K562 (cell line): ENCODE results near the gene SLBP.

Source experiments
- CTCF ChIP-seq, 3 experiments: IDR thresholded peaks in 2 of 3; conservative IDR thresholded peaks in 1 of 3; 2 replicates each; pipeline ENCODE4 v1.5.1; 2011 to 2012; ENCODE audit warnings: low read length in 3 of 3, mild to moderate bottlenecking in 3 of 3, control low read depth in 2 of 3, improper control_type of control experiment in 1 of 3, inconsistent platforms in 1 of 3, low read depth in 1 of 3, mixed read lengths in 1 of 3, moderate library complexity in 1 of 3; ENCODE audit not compliant: insufficient read depth in 2 of 3
- FOXP1 ChIP-seq: sonication (generic); formaldehyde crosslinking; IDR thresholded peaks from 2 replicates; pipeline ENCODE4 v1.8.0; 2022; ENCODE audit warnings: mild to moderate bottlenecking, missing genetic modification reagents
- GATAD2A ChIP-seq: fragments of 450-650 bp; IDR thresholded peaks from 2 replicates; pipeline ENCODE4 v1.6.1; 2017
- PCBP1 ChIP-seq: fragments of 200-400 bp; formaldehyde crosslinking; IDR thresholded peaks from 2 replicates; pipeline ENCODE4 v1.6.1; 2018; ENCODE audit warnings: mild to moderate bottlenecking, low read depth, low read length; ENCODE audit not compliant: poor library complexity, severe bottlenecking
- POLR2H ChIP-seq: IDR thresholded peaks from 2 replicates; pipeline ENCODE4 v1.6.1; 2016; ENCODE audit warnings: missing genetic modification characterization, low read depth, mild to moderate bottlenecking, control low read depth, missing compliant biosample characterization, moderate library complexity
- PURB ChIP-seq: sonication (generic); formaldehyde crosslinking; IDR thresholded peaks from 2 replicates; pipeline ENCODE4 v1.9.0; 2021; ENCODE audit warnings: low read depth, mild to moderate bottlenecking, missing genetic modification reagents
- REST ChIP-seq, 2 experiments: fragments of 450-650 bp; formaldehyde crosslinking in 1 of 2; IDR thresholded peaks; 2 replicates each; pipeline versions ENCODE4 v1.4.0 to v1.6.1; 2014 to 2020; ENCODE audit warnings: mild to moderate bottlenecking in 2 of 2, borderline replicate concordance in 1 of 2, low read depth in 1 of 2
- ZNF12 ChIP-seq: sonication (generic); formaldehyde crosslinking; IDR thresholded peaks from 2 replicates; pipeline ENCODE4 v1.4.0; 2020; ENCODE audit warnings: mild to moderate bottlenecking, missing genetic modification reagents
- TF ChIP-seq, protein P1 (sequence below): sonication (generic); formaldehyde crosslinking; IDR thresholded peaks from 2 replicates; pipeline ENCODE4 v1.8.1; 2023; ENCODE audit warnings: mild to moderate bottlenecking, missing genetic modification reagents, moderate library complexity
- TF ChIP-seq, protein P2 (sequence below): fragments of 450-650 bp; formaldehyde crosslinking; IDR thresholded peaks from 2 replicates; pipeline ENCODE4 v1.4.0; 2022; ENCODE audit warnings: missing genetic modification characterization

DNA sequence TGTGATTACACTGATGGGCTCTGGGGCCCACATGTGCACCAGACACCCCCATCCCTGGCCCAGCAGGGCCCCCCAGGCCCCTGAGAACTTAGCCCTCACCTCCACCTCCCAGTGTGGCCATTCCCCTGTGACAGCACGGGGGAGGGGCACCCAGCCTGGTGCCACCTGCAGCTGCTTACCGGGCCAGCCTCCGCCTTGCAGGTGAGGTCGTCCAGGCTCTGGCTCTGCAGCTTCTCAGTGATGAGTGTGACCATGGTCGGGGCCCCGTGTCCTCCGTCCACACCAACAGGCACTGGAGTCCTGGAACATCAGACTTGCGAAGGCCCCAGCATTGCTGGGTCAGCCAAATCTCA, 43.7 kb downstream of the SLBP start:
- TF ChIP-seq REST (IDR thresholded peaks at IDR 0.05; ENCODE audit: borderline replicate concordance) (no peak), REST (CRISPR knock-in tag; IDR thresholded peaks at IDR 0.05; ENCODE audit: low read depth) (no peak), ZNF12 (CRISPR knock-in tag) (no peak), PURB (no peak), CTCF (IDR thresholded peaks at IDR 0.05 in 2 of 3, conservative IDR thresholded peaks at IDR 0.05 in 1 of 3; ENCODE audit: insufficient read depth in 2 of 3, low read depth in 1 of 3, low read length in 3 of 3) (no peak), PCBP1 (no peak), POLR2H (tag) (no peak), GATAD2A (no peak), FOXP1 (CRISPR knock-in tag) (no peak)
- TF ChIP-seq, protein P1, sequence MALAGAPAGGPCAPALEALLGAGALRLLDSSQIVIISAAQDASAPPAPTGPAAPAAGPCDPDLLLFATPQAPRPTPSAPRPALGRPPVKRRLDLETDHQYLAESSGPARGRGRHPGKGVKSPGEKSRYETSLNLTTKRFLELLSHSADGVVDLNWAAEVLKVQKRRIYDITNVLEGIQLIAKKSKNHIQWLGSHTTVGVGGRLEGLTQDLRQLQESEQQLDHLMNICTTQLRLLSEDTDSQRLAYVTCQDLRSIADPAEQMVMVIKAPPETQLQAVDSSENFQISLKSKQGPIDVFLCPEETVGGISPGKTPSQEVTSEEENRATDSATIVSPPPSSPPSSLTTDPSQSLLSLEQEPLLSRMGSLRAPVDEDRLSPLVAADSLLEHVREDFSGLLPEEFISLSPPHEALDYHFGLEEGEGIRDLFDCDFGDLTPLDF (CRISPR knock-in tag), result no peak
- TF ChIP-seq, protein P2, sequence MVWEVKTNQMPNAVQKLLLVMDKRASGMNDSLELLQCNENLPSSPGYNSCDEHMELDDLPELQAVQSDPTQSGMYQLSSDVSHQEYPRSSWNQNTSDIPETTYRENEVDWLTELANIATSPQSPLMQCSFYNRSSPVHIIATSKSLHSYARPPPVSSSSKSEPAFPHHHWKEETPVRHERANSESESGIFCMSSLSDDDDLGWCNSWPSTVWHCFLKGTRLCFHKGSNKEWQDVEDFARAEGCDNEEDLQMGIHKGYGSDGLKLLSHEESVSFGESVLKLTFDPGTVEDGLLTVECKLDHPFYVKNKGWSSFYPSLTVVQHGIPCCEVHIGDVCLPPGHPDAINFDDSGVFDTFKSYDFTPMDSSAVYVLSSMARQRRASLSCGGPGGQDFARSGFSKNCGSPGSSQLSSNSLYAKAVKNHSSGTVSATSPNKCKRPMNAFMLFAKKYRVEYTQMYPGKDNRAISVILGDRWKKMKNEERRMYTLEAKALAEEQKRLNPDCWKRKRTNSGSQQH (CRISPR knock-in tag), result no peak
